Osteocyte (in vitro differentiated cells): Measurements from ENCODE around the gene TRA2B. TPM values are rescaled to one million over a fixed set of nuclear protein-coding genes. Genes with fewer than 3 reads are reported as not detected.

Experiments used
- DNase-seq: peaks from one replicate; pipeline ENCODE4 v3.0.0; 2021; ENCODE audit warnings: mixed read lengths; ENCODE audit not compliant: unreplicated experiment; ENCODE audit errors: extremely low spot score
- H3K27ac Mint-ChIP-seq: one replicate; pipeline ENCODE4 v1.8.0; 2021; ENCODE audit warnings: mild to moderate bottlenecking, mixed read lengths; ENCODE audit not compliant: unreplicated experiment
- H3K27me3 Mint-ChIP-seq: one replicate; pipeline ENCODE4 v1.8.0; 2021; ENCODE audit warnings: mixed read lengths; ENCODE audit not compliant: unreplicated experiment
- H3K36me3 Mint-ChIP-seq: one replicate; pipeline ENCODE4 v1.8.0; 2021; ENCODE audit warnings: mixed read lengths; ENCODE audit not compliant: unreplicated experiment
- H3K4me1 Mint-ChIP-seq: one replicate; pipeline ENCODE4 v1.8.0; 2021; ENCODE audit warnings: mixed read lengths; ENCODE audit not compliant: unreplicated experiment
- H3K4me3 Mint-ChIP-seq: one replicate; pipeline ENCODE4 v1.8.0; 2021; ENCODE audit warnings: mild to moderate bottlenecking, moderate library complexity, mixed read lengths; ENCODE audit not compliant: unreplicated experiment
- H3K9me3 Mint-ChIP-seq: one replicate; pipeline ENCODE4 v1.8.0; 2021; ENCODE audit warnings: mixed read lengths; ENCODE audit not compliant: unreplicated experiment
- total RNA-seq: library from RNA; stranded (reverse); gene quantifications from 2 replicates; pipeline ENCODE4 v1.2.1, GENCODE V29; 2021
- TF ChIP-seq, protein P1 (sequence below): fragments of 200-600 bp; sonication (generic); IDR thresholded peaks from 2 replicates; pipeline ENCODE4 v1.5.0; 2021; ENCODE audit warnings: antibody characterized with exemption, mild to moderate bottlenecking, moderate library complexity

Gene TRA2B
- total RNA-seq, 1 donor from 2014 or later = 113 TPM

DNA sequence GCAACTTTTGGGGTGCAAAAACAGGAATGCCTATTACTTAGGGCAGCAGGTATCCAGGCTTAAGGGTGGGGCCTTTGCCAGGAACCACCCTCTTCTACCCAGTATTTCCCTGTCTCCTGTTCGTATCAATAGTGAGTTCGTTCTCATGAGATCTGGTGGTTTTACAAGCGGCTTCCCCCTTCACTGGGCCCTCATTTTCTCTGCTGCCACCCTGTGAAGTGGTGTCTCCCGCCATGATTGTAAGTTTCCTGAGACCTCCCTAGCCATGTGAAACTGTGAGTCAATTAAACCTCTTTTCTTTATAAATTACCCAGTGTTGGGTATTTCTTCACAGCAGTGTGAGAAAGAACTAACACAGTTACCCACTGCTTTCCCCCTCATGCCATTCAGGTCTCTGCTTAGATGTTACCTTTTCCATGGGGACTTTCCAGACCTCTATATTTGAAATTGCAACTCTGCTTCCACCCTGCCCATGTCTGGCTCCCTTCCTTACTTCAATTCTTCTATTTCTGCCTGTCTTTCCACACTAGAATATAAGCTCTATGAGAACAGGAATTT lies 23.9 kb upstream of the TRA2B start:
- Mint-ChIP-seq H3K27ac (no peak overlapping the region), H3K4me3 (no peak overlapping the region), H3K4me1 (no peaks in the 10 kb centered on the region), H3K9me3 (no peaks in the 10 kb centered on the region), H3K27me3 (peaks cover 1% of the 10 kb centered on the region), H3K36me3 (peaks cover 2% of the 10 kb centered on the region)
- DNase-seq = no peak
- TF ChIP-seq, protein P1, sequence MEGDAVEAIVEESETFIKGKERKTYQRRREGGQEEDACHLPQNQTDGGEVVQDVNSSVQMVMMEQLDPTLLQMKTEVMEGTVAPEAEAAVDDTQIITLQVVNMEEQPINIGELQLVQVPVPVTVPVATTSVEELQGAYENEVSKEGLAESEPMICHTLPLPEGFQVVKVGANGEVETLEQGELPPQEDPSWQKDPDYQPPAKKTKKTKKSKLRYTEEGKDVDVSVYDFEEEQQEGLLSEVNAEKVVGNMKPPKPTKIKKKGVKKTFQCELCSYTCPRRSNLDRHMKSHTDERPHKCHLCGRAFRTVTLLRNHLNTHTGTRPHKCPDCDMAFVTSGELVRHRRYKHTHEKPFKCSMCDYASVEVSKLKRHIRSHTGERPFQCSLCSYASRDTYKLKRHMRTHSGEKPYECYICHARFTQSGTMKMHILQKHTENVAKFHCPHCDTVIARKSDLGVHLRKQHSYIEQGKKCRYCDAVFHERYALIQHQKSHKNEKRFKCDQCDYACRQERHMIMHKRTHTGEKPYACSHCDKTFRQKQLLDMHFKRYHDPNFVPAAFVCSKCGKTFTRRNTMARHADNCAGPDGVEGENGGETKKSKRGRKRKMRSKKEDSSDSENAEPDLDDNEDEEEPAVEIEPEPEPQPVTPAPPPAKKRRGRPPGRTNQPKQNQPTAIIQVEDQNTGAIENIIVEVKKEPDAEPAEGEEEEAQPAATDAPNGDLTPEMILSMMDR = no peak

DNA sequence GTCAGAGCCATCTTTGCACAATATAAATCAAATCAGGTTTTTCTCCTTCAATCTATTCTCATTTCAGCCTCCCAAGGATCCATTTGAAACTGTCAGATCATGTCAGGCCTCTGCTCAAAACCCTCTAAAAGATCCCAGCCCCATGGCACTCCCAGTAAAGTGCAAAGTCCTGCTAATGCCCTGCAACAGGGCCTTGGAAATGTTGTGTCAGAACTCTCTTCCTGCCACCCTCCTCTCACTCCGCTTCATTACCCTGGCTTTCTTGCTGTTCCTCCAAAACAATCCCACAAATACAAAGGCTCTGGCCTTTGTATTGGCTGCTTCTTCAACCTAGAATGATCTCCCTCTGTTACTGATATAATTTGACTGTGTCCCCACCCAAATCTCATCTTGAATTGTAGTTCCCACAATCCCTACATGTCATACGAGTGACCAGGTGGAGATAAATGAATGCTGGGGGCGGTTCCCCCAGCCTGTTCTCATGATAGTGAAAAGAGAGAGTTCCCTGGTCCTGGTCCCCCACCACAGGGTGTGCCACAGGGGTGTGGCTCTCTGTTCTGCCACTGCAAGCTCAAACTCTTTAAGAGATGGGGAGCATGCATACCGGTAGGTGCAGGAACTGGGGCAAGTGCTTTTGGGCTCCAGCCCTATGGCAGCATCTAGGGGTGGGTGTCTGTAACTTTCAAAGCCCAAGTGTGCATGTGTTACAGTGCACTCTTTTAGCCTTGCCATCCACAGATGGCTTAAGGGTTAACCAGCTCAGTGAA lies 22.9 kb upstream of the TRA2B start:
- H3K27ac Mint-ChIP-seq = no peak overlapping the region
- no peak overlapping the region for H3K4me3 Mint-ChIP-seq
- TF ChIP-seq, protein P1 = no peak
- peaks cover 7% of the 10 kb centered on the region for H3K27me3 Mint-ChIP-seq
- H3K9me3 Mint-ChIP-seq = no peaks in the 10 kb centered on the region
- no peaks in the 10 kb centered on the region for H3K4me1 Mint-ChIP-seq
- peaks cover 2% of the 10 kb centered on the region for H3K36me3 Mint-ChIP-seq
- no peak for DNase-seq

DNA sequence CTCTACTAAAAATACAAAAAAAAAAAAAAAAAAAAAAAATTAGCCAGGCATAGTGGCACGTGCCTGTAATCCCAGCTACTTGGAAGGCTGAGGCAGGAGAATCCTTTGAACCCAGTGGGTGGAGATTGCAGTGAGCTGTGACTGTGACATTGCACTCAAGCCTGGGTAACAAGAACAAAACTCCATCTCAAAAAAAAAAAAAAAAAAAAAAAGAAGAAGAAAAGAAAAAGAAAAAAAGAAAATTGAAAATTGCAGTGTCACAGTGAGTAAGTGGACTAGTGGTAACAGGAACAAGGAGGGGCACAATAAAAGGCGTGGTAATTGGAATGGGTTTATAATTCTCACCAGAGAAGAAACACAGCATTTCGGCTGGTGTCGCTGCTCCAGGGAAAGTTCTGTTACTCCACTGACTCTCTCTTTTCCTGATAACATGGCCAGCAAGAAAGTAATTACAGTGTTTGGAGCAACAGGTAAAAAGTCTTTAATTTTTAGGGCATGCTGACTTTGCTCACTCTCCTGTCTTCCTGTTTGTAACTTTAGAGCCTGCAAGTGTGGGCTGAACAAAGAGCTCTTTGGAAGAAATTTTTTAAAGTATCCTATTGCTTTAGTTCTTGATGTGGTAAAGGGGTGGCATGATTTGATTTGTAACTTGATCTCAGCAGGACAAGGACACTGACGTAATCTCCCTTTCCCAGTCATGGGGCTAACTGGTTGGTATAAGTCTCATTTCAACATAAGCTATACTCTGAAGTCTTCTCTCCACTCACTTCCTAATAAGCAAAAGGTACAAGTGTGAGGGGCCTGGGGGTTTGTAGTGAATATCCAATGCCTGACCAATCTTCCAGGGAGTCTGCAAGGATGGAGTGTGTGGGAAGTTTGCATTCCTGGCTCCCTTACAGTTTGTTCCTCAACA lies 22.1 kb upstream of the TRA2B start:
- TF ChIP-seq, protein P1 = no peak
- no peaks in the 10 kb centered on the region for H3K36me3 Mint-ChIP-seq
- no peak overlapping the region for H3K4me3 Mint-ChIP-seq
- no peaks in the 10 kb centered on the region for H3K9me3 Mint-ChIP-seq
- H3K27ac Mint-ChIP-seq = no peak overlapping the region
- no peaks in the 10 kb centered on the region for H3K4me1 Mint-ChIP-seq
- peaks cover 10% of the 10 kb centered on the region for H3K27me3 Mint-ChIP-seq
- DNase-seq = no peak

DNA sequence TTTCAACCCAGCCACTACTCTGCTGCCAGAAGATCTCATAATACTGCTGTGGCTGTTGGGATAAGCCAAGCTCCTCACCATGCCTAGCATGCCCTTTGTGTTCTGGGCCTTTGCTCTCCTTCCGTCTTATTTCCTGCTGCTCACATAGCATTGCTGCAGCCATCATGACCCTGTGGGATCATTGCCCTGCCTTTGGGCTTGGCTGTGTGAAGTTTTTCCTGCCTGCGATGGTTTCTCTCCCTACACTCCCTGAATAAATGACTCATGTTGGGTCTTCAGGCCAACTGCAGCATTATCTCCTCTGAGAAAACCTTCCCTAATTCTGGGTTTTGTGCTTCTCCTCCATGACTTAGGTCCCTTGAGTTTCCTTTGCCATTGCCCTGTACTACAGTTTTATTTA lies 20.8 kb upstream of the TRA2B start:
- no peak overlapping the region for H3K4me3 Mint-ChIP-seq

More for the DNA sequence above, 20.8 kb upstream of the TRA2B start:
- H3K27me3 Mint-ChIP-seq = peaks cover 13% of the 10 kb centered on the region
- no peaks in the 10 kb centered on the region for H3K36me3 Mint-ChIP-seq
- TF ChIP-seq, protein P1 = no peak
- H3K27ac Mint-ChIP-seq = no peak overlapping the region
- H3K9me3 Mint-ChIP-seq = no peaks in the 10 kb centered on the region
- H3K4me1 Mint-ChIP-seq = no peaks in the 10 kb centered on the region
- DNase-seq = no peak
